ENCODE results near the gene RFPL1.

RFPL1 gene

DNA sequence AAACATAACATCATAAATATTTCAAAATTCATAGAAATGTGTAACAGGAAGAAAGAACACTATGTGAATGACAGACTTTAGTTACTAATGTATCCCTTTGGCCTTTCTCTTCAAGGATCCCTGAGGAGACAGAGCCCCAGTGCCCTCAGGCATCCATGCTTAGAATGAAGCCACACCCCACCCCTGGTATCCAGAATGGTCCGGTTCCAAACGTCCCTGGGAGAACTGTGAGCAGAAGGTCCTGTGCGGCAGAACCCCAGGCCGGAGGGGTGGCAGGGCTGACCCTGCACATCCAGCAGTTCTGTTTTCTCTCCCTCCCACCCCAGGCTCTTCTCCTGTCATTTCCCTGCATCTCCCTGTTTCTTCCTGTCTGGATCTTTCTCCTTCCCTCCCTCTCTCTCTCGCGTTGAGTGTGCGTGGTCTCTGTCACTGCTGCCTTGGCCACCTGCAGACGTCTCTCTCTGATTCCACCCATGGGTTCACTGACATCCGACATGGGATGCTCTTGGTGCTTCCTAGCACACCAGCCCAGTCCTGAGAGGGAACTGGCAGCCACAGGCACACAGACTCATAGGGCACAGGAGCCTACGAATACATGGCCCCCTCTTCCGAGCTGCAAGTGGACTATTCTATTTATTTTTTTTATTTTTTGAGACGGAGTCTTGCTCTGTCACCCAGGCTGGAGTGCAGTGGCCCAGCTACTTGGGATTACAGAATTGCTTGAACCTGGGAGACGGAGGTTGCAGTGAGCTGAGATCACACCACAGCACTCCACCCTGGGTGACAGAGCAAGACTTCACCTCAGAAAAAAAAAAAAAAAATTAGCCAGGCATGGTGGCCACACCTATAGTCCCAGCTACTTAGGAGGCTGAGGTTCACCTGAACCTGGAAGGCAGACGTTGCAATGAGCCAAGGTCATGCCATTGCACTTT is 5.7 kb downstream of the RFPL1 start:
- DNase-seq, result no peak

GRCh38 chr22:29445508-29445907 is 7.1 kb downstream of the RFPL1 start:
- DNase-seq, result no peak

- DNase-seq, result no peak
These were observed 9.5 kb downstream of the RFPL1 start for GRCh38 chr22:29447906-29448305.

DNA sequence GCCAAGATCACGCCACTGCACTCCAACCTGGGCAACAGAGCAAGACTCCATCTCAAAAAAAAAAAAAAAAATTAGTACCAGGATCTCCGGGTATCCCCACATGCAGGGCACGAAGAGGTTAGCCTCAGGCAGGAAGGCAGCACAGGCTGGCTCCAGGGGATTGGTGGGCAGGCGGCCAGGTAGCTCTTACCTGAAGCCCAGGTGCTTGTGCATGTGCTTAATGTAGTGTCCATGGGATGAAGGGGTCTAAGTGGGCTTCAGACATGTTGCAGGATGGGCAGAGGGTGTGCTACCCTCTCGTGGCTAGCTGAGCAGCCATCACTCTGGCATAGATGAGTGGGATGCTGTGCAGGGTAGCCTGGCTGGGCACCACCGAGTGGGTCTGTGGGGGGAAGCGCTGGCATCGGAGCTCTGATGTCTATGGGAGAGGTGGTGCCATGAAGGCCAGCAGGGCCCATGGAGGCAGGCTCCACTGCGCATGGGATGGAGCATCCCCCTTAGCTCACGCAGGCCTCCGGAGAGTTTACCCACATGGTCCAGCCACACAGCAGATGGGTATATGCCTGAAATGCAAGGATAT is 11.0 kb downstream of the RFPL1 start:
- no peak for DNase-seq

DNA sequence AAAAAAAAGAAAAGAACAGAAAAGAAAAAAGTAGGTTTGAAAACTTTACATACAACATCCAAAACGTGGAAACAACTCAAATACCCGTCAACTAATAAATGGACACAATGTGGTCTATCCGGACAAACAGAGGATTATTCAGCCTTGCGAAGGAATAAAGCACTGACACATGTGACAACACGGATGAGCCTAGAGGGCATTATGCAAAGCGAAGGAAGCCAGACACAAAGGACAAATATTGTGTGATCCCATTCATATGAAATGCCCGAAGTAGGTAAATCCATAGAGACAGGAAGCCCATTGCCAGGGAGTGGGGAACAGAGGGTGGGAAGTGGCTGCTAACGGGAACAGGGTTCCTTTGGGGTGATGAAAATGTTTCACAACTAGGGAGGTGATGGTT is 11.8 kb downstream of the RFPL1 start:
- no peak for DNase-seq

GRCh38 chr22:29451863-29452262 is 13.5 kb downstream of the RFPL1 start:
- no peak for DNase-seq

DNA sequence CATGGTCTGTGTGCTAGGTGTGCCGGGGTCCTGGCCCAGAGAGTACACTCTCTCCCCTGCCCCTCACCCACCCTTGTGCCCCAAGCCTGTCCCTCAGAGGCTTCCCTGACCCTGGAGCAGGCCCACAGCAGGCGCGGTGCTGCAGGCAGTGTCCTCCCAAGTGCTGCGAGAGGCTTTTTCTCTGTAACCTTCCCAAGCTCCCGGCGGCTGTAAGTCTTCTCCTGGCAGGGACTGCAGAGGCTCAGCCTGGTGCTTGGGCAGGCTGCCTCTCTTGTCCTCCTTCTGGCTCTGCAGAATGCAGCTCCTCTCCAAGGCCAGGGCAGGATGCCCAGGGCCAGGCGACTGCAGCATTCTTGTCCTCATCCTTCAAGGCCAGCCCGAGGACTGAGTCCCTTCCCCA is 15.9 kb downstream of the RFPL1 start:
- no peak for DNase-seq

DNA sequence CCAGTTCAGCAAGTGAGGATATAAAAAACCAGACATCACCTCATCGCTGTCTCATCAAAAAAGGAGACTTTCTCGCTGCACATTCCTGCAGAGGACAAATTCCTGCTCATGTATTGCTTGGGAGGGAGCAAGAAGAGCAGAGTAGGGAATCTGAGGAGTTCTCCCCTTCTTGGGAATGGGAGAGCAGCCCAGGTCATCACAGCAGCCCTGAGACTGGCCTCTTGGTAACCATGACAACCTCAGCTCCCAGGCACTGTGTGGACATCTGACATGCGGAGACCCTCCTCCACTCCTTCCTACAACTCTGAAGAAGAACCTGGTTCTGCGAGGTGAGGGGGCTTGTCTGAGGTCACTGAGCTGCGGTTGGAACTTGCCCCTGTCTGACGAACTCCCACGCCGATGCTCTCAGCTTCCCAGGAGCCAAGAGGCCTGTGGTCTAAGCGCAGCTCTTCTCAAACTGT is 17.9 kb downstream of the RFPL1 start:
- DNase-seq, result no peak

GRCh38 chr22:29457730-29458129 is 19.3 kb downstream of the RFPL1 start:
- DNase-seq, result no peak

- DNase-seq, result no peak
These were observed 20.2 kb downstream of the RFPL1 start for GRCh38 chr22:29458551-29458950.

DNA sequence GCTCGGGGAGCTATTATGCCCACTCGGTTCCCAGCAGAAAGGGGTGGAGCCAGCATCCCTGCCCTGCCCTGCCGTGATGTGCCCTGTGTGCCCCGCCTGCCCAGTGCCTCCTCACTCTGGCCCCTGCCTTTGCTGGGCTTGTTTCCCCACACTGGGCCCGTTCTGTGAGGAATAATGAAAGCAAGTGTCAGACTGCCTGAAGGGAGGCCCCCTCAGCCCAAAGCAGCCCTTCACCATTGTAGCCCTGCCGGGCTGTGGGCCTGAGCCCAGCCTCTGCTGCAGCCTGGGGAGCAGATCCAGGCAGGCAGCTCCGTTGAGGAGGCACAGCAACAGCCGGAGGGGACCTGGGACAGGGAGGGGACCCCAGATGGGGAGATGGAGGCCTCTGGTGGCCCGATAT is 21.4 kb downstream of the RFPL1 start:
- DNase-seq, result no peak

- no peak for DNase-seq
These were observed 22.9 kb downstream of the RFPL1 start for GRCh38 chr22:29461263-29461662.

GRCh38 chr22:29463629-29464028 is 25.2 kb downstream of the RFPL1 start:
- DNase-seq, result no peak

- DNase-seq, result no peak
These were observed 26.2 kb downstream of the RFPL1 start for GRCh38 chr22:29464581-29464980.

DNA sequence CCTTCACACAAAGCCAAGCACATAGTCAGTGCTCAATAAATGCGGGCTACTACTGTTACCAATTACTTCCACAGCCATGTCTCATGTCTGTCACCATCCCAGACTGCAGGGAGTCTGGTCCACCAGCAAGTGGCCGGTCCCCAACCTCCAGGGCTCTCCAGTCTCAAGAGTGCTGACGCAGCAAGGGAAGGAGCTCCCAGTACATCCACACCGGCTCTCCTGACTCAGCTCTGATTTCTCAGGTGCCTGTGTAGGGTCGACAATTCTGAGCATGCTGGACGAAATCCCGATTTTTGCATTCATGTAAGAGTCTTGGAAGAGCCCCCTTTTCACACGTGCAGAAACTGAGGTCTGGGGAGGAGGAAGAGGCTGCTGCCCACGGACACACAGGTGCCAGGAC is 31.4 kb downstream of the RFPL1 start:
- DNase-seq, result no peak

- peak; percentile 88 for DNase-seq
These were observed 31.9 kb downstream of the RFPL1 start for GRCh38 chr22:29470159-29470855.

GRCh38 chr22:29473001-29473400 is 34.6 kb downstream of the RFPL1 start:
- DNase-seq, result no peak

GRCh38 chr22:29475550-29475949 is 37.2 kb downstream of the RFPL1 start:
- no peak for DNase-seq

DNA sequence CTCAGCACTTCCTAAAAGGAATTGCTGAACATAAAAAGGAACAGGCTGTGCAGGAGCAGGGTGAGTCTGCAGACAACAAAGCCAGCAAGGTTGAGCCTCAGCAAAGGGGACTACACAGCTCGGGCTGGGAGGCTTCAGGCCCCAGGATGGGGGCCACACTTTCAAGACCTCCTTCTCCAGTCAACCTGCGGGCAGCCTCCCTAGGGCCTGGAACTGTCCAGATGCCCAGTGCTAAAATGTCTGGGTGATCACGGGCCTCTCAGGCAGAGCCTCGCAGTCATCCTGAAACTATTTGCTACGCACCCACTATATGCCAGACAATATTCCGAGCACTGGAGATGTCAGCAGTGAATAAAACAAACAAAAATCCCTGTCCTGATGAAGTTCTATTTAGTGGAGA is 37.7 kb downstream of the RFPL1 start:
- DNase-seq, result no peak

DNA sequence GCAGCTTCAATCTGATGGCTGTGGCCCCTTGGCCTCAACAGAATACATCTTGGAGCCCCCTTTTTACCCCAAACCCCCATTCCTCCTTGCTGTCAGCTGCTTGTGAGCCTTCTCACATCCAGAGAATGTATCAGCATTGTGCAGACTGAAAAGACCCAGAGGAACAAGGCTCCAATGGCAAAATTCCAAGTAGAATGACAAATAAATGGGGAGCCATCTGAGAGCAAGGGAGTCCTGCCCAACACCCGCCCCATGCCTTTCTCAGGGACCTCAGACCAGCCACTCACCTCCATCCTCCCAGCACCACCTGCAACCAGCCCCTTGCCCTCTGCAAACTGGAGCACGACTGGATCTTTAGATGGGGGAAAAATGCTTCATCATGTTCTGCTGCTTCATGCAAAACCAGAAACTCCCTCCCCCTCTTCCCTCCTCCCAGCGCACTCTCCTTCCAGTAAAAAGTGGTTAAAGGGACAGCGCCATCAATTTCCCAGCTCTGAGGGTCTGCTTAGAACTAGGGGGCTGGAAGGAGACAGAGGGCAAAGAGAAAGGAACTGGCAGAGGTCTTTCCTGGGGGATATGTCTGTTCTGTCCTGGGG is 39.4 kb downstream of the RFPL1 start:
- no peak for DNase-seq

DNA sequence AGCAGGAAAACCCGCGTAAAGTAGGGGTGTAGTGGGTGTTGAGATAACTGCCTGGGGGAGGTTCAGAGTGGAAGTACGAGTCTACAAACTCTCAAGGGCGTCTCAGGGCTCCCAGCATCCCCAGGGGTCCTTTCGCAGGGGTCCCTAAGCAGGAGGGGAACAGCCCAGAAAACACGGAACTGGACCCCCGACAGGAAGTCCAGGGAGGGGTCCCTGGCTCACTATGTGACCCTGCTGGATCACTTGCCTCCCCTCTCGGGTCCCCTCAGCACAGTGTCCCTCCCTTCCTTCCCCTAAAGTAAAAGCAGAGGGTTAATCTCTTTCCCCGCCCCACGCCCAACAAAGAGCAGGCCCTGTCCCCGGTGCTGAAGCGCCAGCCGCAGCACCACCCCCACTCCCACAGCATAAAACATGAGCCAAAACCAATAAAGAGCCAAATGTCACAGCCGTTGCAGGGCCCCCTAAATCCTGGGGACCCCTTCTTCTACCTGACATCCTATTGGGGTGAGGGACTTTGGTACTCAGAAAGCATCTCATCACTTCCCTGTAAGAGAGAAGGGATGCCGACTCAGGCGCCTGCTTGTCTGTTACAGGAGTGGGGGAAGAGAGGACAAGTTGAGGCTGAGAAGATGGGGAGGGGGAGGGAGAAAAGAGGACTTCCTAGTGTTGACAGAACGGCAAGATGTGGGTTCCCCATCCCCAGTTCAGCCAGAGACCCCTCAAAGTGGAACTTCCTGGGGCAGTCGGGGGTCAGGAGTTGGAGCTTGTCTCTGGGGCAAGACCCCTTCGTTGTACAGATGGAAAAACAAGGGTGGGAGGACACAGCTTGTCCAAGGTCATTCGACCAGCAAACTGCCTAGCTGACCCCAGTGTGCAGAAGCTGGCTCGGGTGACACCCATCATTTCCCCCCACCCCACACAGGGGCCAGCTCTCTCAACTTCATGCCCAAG is 40.2 kb downstream of the RFPL1 start:
- DNase-seq, result peak; percentile 64

Data from activated CD8-positive, alpha-beta memory T cell treated with anti-CD3 and anti-CD28 coated beads for 24 hours (primary cell).